ENCODE results near the gene APPL1.
"Not testable (repeated sequence)": the region's sequence is repeated elsewhere in the genome, so short reads cannot be mapped to it uniquely, and the experiment has no call there.

The APPL1 gene

GRCh38 chr3:57287205-57287604, 59.7 kb downstream of the APPL1 start:
- Histone ChIP-seq H3K36me3 (ENCODE audit: insufficient read depth, low read length) (no peaks in the 10 kb centered on the region), H3K27me3 (ENCODE audit: insufficient read depth, low read length) (no peaks in the 10 kb centered on the region), H3K4me1 (ENCODE audit: insufficient read depth, low read length) (no peaks in the 10 kb centered on the region), H3K4me3 (ENCODE audit: low read length) (no peak overlapping the region), H2AFZ (ENCODE audit: low read depth, low read length) (no peak overlapping the region), H3K9me3 (ENCODE audit: low read length) (no peaks in the 10 kb centered on the region)

- H3K4me1 ChIP-seq (ENCODE audit: insufficient read depth, low read length), result no peaks in the 10 kb centered on the region
- no peaks in the 10 kb centered on the region for H3K27me3 ChIP-seq (ENCODE audit: insufficient read depth, low read length)
- no peaks in the 10 kb centered on the region for H3K9me3 ChIP-seq (ENCODE audit: low read length)
- H3K36me3 ChIP-seq (ENCODE audit: insufficient read depth, low read length), result no peaks in the 10 kb centered on the region
- H2AFZ ChIP-seq (ENCODE audit: low read depth, low read length), result no peak overlapping the region
- H3K4me3 ChIP-seq (ENCODE audit: low read length), result no peak overlapping the region
Measured at GRCh38 chr3:57288403-57288802, 60.9 kb downstream of the APPL1 start.

- H2AFZ ChIP-seq (ENCODE audit: low read depth, low read length), result no peak within 1 kb of the TSS
- no peaks in the 10 kb centered on the region for H3K27me3 ChIP-seq (ENCODE audit: insufficient read depth, low read length)
- no peaks in the 10 kb centered on the region for H3K9me3 ChIP-seq (ENCODE audit: low read length)
- H3K4me1 ChIP-seq (ENCODE audit: insufficient read depth, low read length), result no peaks in the 10 kb centered on the region
- H3K36me3 ChIP-seq (ENCODE audit: insufficient read depth, low read length), result no peaks in the 10 kb centered on the region
- no peak within 1 kb of the TSS for H3K4me3 ChIP-seq (ENCODE audit: low read length)
Measured at GRCh38 chr3:57292159-57292896, 64.8 kb downstream of the APPL1 start, which contains the start of gene ASB14. Gene ASB14, minus strand, starts transcription at chr3:57292685. Its CDS starts 652 bp downstream, at chr3:57292033.

- Histone ChIP-seq H3K36me3 (ENCODE audit: insufficient read depth, low read length) (no peaks in the 10 kb centered on the region), H3K4me3 (ENCODE audit: low read length) (no peak overlapping the region), H3K9me3 (ENCODE audit: low read length) (no peaks in the 10 kb centered on the region), H3K4me1 (ENCODE audit: insufficient read depth, low read length) (no peaks in the 10 kb centered on the region), H3K27me3 (ENCODE audit: insufficient read depth, low read length) (no peaks in the 10 kb centered on the region), H2AFZ (ENCODE audit: low read depth, low read length) (no peak overlapping the region)
Measured at GRCh38 chr3:57292897-57293526, 65.5 kb downstream of the APPL1 start.

- H3K4me3 ChIP-seq (ENCODE audit: low read length), result no peak overlapping the region
- no peaks in the 10 kb centered on the region for H3K27me3 ChIP-seq (ENCODE audit: insufficient read depth, low read length)
- no peaks in the 10 kb centered on the region for H3K9me3 ChIP-seq (ENCODE audit: low read length)
- H3K4me1 ChIP-seq (ENCODE audit: insufficient read depth, low read length), result no peaks in the 10 kb centered on the region
- H2AFZ ChIP-seq (ENCODE audit: low read depth, low read length), result no peak overlapping the region
- no peaks in the 10 kb centered on the region for H3K36me3 ChIP-seq (ENCODE audit: insufficient read depth, low read length)
Measured at GRCh38 chr3:57298041-57298440, 70.5 kb downstream of the APPL1 start.

GRCh38 chr3:57303520-57303919, 76.0 kb downstream of the APPL1 start:
- not testable (repeated sequence) for H3K4me3 ChIP-seq (ENCODE audit: low read length); H3K27me3 ChIP-seq (ENCODE audit: insufficient read depth, low read length); H2AFZ ChIP-seq (ENCODE audit: low read depth, low read length); H3K4me1 ChIP-seq (ENCODE audit: insufficient read depth, low read length); H3K9me3 ChIP-seq (ENCODE audit: low read length); H3K36me3 ChIP-seq (ENCODE audit: insufficient read depth, low read length)

GRCh38 chr3:57309769-57310360, 82.3 kb downstream of the APPL1 start:
- Histone ChIP-seq H2AFZ (ENCODE audit: low read depth, low read length) (no peak overlapping the region), H3K4me3 (ENCODE audit: low read length) (no peak overlapping the region), H3K4me1 (ENCODE audit: insufficient read depth, low read length) (no peaks in the 10 kb centered on the region), H3K36me3 (ENCODE audit: insufficient read depth, low read length) (no peaks in the 10 kb centered on the region), H3K9me3 (ENCODE audit: low read length) (no peaks in the 10 kb centered on the region), H3K27me3 (ENCODE audit: insufficient read depth, low read length) (no peaks in the 10 kb centered on the region)

- H3K4me3 ChIP-seq (ENCODE audit: low read length), result no peak overlapping the region
- H2AFZ ChIP-seq (ENCODE audit: low read depth, low read length), result no peak overlapping the region
- H3K27me3 ChIP-seq (ENCODE audit: insufficient read depth, low read length), result peaks cover 3% of the 10 kb centered on the region
- no peaks in the 10 kb centered on the region for H3K4me1 ChIP-seq (ENCODE audit: insufficient read depth, low read length)
- H3K36me3 ChIP-seq (ENCODE audit: insufficient read depth, low read length), result no peaks in the 10 kb centered on the region
- no peaks in the 10 kb centered on the region for H3K9me3 ChIP-seq (ENCODE audit: low read length)
Measured at GRCh38 chr3:57314204-57314603, 86.7 kb downstream of the APPL1 start.
